GM18517 (cell line): ENCODE measurements around the gene DBN1.

Experiments used
- ATAC-seq: cut with Tn5 transposase; IDR thresholded peaks from one replicate; pipeline ENCODE4 v1.9.1; 2021; ENCODE audit warnings: mild to moderate bottlenecking, moderate library complexity; ENCODE audit not compliant: unreplicated experiment

The DBN1 gene

DNA sequence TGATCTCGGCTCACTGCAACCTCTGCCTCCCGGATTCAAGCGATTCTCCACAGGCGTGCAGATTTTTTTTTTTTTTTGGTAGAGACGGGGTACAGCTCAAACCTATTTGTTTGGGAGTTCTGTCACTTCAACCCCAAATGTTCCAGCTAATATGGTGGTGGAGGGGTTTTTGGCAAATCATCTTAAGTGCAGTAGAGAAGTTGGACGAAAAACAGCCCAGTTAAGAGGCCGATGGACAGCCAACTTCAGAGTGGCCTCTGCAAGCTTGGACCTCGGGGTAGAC lies 27.6 kb downstream of the DBN1 start:
- ATAC-seq = no peak

DNA sequence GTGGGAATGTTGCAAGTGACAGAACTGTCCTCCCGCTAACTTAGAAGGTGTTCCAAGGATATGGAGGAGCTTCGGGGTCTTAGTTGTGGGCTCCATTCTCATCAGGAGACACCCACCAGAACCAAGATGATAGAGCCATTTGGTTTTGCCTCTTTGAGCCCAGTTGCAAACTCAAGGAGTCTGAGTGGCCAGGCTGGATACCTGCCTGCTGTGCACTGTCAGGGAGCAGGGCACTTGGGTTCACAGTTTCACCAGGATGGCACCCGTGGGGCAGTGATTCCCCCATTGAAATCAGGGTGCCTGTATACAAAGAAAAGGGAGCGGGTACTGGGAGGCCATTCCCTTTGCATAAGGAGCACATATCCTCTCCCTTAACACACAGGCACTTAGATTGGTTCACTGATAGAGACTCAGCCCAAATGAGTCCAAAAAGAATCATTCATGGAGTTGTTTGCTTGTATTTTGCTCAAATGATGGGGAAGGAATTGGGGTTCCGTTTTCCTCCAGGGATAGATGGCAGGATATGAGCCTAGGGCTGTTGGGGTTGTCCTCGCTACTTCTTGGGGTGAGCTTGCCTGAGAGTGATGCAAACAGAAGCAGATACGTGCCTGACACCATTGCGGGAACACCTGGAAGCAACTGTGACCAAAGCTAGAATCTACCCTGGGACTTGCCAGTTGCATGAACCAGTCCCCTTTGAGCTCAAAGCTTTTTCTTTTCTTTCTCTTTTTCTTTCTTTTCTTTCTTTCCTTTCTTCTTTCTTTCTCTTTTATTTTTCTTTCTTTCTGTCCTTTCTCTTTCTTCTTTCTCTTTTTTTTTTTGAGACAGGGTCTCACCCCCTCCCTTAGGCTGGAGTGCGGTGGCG lies 28.1 kb downstream of the DBN1 start:
- no peak for ATAC-seq

DNA sequence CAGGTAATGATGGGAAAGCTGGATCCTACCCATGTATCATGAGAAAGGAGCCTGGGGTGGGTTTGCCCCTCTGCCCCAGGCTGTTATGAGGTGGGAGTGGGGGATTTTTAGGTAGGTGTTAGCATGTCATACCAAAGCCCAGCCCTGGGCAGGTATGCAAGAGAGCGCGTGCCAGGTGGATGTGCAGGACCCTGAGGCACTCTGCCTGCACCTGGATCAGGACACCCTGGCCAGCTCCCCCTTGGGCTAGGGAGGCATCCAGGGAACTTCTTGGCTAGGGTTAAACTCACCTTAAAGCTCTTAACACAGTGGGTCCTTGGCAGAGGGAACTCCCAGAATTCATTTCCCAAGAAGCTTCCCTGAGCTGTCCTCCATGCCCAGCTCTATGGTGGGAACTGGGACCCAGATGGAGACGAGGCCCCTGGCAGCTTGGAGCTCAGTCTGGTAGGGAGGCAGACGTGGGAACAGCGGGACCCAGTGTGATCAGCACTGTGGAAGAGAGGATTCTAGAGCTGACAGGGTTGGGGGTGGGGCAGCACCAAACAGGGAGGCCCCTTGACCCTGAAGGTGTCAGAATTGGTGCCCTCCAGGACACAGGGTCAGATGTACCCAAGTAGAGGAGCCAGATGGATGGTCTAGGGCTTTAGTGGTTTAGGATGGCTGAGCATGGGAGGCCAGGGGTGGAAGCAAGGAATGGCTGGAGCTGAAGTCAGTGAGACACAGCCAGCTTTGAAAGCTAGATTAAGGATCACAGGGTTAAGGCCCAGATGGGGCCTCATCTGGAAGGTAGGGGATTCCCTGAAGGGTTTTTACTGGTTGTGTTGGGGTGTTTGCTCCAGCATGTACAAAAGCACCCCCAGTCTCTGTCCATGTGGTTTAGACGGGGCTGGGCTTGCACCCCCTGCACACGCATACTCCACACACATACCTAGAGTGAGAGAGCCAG lies 29.1 kb downstream of the DBN1 start:
- no peak for ATAC-seq

DNA sequence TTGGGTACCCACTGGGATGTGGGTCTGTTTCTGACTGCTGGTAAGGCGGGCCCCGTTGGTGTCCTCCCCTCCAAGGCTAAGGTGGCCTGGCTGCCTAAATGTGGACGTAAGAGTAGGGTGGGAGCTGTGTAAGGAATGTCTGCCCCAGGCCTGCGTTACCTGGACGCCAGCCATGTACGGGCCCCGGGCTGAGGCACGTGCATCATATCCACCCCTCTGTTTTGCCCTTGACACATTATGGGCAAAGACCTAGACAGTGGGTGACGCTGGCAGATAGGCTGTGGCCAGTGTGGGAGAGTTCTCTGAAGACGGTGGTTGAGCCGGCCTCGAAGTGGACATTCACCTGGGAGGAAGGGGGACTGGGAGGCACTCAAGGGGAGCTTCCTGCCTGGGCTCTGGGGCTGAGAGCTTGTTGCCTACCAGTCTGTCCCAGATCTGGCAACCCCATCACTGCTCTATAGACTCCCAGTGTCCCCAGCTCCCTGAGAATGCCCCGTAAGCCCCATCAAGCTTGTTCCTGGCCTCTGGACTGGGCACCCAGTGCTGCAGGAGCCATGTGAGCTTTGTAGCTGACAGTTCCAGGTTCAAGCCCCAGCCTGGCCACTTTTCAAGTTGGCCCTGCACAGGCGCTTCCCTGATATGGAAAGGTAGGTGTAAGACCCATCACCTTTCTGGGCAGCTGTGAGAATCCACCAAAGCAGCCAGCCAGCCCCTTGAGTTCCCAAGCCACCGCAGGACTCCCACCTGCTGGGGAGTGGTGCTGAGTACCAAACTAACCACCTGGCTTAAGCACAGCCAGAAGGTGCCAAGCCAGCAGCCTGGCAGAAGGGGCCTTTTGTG lies 30.1 kb downstream of the DBN1 start:
- no peak for ATAC-seq

DNA sequence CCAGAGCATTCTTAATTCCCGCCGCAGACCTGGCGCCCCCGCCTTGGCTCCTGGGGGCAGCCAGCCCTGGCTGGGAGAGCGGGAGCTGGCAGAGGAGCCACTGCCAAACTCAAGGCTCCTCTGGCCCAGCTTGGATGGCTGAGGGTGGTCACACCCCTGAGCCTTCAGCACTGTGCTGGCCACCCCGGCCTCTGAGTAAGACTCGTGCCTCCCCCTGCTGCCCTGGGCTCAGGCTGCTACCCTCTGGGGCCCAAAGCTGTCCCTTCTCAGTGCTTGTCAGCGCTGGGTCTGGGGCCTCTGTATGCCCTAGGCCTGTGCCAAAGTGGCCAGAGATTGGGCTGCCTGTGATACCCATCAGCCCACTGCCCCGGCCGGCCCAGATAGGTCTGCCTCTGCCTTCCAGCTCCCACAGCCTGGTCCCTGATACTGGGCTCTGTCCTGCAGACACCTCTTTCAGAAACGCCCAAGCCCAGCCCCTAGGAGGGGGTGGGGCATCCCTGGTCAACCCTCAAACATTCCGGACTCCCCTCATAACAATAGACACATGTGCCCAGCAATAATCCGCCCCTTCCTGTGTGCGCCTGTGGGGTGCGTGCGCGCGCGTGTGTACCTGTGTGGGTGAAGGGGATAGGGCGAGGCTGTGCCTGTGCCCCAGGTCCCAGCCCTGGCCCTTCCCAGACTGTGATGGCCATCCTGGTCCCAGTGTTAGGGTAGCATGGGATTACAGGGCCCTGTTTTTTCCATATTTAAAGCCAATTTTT lies 31.2 kb downstream of the DBN1 start:
- no peak for ATAC-seq

DNA sequence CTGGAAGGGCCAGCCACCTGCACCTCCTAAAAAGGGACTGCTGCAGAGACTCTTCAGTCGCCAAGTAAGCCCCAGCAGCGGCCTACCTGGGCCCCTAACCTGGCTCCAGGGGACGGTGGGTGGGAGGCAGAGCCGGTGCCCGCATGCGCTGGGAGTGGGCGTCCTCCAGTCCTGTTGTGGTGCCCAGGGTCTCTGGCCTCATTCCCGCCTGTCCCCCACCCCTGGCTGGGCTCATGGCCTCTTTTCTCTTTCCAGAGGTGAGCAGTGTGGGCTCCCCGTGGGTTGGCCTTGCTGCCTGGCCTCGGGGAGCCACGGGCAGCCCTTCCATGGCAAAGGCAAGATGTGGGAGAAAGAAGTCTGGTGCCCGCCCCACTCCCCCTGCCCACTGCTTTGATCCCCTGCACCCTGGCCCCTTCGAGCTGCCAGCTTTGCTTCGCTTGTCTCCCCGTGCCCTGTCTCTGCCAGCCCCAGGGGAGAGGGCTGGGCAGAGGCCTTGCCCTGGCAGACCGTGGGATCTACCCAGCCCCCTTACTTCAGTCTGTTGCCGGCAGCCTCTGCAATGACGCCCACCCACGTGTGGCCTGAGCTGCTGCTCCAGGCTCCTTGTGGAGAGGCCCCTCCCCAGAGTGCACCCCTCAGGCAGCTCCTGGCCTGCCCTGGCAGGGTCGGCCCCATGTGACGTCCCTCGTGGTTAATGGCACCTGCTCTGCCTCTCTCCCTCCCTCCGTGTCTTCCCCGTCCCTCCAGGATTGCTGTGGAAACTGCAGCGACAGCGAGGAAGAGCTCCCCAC lies 32.2 kb downstream of the DBN1 start:
- ATAC-seq = no peak

DNA sequence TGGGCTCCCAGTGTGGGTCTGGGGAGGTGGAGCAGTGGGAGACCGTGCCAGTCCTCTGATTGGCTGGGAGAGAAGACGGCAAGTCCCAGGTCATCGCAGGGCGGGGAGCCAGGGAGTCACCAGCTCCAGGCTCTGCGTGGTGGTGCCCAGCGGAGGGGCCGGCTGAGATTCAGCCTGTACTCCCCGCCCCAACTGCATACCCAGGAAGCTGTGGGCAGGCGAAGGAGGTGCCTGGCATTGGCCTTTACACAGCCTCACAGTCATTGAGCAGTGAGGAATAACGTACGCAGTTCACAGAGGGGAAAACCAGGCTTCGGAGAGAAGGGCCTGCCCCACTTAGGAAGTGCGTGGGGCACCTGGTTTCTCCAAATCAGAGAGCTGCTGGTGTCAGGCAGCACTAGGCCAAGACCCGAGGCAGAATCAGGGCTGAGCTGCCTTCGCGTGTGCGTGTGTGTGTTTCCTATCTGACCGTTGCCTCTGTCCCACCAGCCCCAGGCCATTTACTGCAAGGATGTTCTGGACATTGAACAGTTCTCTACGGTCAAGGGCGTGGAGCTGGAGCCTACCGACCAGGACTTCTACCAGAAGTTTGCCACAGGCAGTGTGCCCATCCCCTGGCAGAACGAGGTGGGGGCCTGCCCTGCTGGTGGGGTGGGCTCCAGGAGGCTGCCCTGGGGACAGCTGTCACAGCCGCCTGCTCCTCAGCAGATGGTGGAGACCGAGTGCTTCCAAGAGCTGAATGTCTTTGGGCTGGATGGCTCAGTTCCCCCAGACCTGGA lies 33.0 kb downstream of the DBN1 start:
- ATAC-seq = no peak

DNA sequence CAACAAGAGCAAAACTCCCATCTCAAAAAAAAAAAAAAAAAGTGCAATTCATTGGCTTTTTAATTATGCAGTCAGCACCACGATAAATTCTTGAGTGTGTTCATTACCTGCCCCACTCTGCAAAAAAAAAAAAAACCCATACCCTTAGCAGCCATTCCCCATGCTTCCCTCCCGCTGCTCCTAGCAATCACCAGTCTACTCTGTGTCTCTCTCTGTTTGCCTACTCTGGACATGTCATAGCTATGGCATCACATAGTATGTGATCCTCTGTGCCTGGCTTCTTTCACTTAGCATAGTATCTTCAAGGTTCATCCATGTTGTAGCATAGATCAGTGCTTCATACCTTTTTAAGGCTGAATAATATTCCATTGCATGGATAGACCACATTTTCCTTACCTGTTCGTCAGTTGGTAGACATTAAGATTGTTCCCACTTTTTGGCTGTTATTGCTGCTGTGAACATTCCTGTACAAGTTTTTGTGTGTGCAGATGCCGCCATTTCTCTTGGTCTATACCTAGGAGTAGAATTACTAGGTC lies 33.8 kb downstream of the DBN1 start:
- ATAC-seq = no peak

DNA sequence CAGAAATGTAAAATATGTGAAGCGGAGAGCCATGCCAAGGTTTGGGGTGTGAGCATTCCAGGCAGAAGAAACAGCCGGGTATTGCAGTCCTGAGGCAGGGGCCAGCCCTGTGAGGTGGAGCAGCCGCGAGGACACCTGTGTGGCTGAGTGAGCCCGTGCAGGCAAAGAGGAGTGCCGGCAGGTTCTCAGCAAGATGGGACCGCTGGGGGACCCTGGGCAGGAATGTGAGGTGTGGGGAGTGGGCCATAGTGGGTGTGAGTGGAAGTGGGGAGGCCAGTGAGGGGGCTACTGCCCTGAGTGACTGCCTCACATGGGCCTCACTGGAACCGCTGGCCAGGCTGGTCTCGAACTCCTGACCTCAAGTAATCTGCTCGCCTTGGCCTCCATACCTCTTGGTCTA lies 35.0 kb downstream of the DBN1 start:
- ATAC-seq = no peak

DNA sequence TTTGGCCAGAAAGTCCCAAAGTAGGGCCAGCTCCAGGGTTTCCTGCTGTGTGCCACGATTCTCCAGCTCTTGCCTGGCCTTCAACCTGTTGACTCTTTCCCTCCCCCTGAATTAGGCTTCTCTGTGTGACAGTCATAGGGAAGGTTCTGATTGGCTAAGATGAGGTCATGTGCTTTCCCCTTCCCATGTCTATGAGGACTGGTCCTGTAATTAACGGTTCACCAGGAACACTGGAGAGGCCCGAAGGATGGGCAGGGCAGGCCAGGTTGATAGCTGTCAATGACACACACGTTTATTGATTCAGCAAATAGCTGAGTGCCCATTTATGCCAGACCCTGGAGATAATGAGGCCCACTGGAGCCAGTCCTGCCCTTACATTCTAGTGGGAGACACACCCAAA lies 35.8 kb downstream of the DBN1 start:
- ATAC-seq = no peak

DNA sequence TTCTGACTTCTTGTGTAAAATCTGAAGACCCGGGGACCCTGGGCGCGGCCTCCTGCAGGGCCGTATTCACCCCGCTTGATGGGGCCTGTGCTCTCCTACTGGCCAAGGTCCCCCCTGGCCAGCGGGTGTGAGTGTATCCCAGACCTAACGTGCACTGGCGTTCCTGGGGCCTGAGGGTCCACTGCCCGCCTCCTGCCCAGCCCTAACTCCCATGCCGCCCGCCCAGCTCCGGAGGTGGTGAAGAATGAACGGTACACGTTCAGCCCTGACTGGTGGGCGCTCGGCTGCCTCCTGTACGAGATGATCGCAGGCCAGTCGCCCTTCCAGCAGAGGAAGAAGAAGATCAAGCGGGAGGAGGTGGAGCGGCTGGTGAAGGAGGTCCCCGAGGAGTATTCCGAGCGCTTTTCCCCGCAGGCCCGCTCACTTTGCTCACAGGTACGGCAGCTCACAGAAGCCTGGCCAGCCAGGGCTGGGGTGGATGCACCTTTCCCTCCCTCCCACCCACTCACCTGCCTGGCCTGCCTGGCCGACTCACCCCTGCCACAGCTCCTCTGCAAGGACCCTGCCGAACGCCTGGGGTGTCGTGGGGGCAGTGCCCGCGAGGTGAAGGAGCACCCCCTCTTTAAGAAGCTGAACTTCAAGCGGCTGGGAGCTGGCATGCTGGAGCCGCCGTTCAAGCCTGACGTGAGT lies 37.4 kb downstream of the DBN1 start:
- no peak for ATAC-seq

DNA sequence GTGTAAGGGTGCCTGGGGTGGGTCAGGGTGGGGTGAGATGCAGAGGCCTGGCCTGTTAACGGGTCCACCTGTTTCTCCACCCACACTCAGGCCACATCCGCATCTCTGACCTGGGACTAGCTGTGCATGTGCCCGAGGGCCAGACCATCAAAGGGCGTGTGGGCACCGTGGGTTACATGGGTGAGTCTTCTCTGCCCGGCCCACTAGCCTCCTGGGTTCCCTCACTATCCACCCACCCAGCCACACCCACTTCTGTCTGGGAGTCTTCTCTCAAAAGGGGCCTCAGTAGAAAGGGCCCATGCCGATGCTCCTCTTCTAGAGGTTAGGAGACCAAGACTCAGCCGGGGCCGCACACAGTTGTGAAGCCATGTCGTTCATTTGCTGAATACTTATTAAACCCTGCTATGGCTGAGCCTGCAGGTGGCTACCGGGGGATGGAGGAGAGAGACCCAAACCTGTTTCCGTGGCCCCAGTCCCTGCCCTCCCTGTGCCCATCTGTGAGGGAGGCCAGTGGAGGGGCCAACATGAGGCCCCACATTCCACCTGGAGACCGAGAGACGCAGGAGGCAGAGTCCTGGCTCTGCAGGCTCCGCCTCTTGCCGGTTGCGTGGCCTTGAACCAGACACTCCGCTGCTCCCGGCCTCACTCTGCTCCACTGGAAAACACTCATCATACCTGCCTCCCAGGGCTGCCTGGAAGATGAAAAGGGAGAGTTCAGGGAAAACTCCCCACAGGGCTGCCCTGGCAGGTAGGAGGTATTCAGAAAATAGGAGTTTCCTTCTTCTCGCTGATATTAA lies 38.3 kb downstream of the DBN1 start:
- ATAC-seq = no peak

DNA sequence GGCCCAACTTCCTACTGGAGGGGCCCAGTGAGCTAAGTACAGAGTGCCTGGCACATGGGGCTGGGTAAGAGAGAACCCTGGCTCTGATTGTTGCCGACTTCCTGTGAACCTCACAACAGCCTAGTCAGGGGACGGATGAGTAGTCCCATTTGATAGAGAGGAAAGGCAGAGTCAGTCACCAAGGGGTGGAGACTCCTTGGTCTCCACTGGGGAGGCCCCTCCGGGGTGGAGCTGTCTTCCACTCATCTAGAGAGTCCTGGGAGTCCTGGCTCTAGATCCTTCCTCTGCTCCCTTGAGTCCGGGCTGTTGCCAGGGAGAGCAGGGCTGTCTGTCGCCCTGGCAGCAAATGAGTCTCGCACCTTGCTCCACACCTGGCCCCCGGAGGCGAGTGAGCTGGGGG lies 39.0 kb downstream of the DBN1 start:
- no peak for ATAC-seq

DNA sequence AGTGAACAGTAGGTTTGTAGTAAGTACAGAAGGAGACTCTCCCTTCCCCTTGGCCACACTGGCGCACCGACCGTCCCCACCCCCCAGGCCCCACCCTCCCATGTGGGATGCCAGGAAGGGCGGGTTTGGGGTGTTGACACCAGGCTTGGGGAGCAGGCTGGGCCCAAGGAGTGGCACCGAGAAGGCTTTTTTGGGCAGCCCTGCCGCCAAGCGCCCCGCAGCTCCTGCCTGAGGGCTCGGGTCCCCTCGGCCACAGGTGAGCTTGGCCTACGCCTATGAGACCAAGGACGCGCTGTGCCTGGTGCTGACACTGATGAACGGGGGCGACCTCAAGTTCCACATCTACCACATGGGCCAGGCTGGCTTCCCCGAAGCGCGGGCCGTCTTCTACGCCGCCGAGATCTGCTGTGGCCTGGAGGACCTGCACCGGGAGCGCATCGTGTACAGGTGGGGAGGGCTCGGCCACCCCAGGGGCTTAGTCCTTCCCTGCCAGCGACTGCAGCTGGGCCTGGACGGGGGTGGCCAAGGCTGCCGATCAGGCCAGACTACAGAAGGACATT lies 39.7 kb downstream of the DBN1 start:
- no peak for ATAC-seq

DNA sequence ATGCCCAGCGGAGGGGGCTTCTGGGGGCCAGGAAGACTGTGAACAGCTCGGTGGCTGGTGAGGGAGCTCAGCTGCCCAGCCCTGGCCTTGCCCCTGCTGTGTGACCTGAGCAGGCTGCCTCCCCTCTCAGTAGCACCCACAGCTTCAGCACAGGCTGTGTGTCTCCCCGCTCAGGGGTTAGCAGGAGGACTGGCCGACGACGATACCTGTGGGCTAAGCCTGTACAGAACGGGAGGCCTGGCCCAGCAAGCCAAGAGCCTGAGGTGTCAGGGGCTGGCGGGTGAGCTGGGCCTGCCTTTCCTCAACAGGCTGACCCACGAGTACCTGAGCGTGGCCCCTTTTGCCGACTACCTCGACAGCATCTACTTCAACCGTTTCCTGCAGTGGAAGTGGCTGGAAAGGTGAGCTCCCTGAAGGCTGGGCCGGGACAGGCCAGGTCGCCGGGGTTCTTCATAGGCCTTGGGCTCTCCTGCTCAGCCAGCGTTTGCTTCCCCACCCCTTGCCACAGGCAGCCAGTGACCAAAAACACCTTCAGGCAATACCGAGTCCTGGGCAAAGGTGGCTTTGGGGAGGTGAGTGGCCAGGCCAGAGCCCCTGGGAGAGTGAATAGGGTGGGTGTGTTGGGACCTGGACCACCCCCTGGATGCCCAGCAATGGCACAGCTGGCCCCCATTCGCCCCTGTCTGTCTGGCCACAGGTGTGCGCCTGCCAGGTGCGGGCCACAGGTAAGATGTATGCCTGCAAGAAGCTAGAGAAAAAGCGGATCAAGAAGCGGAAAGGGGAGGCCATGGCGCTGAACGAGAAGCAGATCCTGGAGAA lies 40.4 kb downstream of the DBN1 start:
- ATAC-seq = no peak

DNA sequence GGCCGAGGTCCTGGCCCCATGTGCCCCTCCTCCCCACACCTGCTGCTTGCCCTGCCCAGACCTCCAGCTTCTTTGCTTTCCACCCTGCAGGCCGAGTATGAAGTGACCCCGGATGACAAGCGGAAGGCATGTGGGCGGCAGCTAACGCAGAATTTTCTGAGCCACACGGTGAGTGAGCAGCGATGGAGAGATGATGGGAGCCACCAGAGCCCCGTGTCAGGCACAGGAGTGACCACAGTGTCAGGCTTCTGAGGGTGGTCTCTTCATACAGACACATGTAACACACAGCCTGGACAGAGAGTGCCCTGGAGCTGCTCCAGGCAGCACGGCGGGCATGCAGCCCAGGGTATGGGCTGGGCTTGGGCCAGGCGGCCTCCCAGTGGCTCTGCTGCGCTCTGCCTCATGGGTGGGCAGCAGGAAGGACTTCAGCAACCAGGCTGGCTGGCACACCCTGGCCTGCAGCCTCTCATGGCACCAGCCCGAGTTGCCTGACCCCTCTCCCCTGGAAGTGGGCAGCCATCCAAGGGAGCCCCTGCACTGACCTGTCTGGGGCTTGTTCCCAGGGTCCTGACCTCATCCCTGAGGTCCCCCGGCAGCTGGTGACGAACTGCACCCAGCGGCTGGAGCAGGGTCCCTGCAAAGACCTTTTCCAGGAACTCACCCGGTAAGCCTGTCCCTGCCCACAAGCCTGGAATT lies 41.1 kb downstream of the DBN1 start:
- ATAC-seq = no peak
